Common myeloid progenitor, CD34-positive (primary cell): Measurements from ENCODE around the gene KCNIP1.

Source experiments
- CTCF ChIA-PET: fragments of 350-600 bp; sonication (Branson Sonifier 250); formaldehyde crosslinking; loops from one replicate; lab custom pipeline; 2021; ENCODE audit warnings: antibody characterized with exemption; lab: Charles Lee
- POLR2A ChIA-PET: fragments of 350-600 bp; sonication (Branson Sonifier 250); formaldehyde crosslinking; loops from one replicate; lab custom pipeline; 2021; ENCODE audit warnings: antibody characterized with exemption; lab: Charles Lee
- DNase-seq, 3 donors: peaks; one replicate each; pipeline versions ENCODE4 v3.0.0 to v3.0.0-alpha.2; 2013
- H3K27ac ChIP-seq, 2 experiments: 1 replicate in 1 of 2; 2 replicates in 1 of 2; pipeline ENCODE4 v1.7.0; 2013; ENCODE audit warnings: inconsistent platforms in 2 of 2, low read length in 2 of 2, mild to moderate bottlenecking in 2 of 2, low read depth in 1 of 2, moderate library complexity in 1 of 2; ENCODE audit not compliant: severe bottlenecking in 2 of 2, insufficient read depth in 1 of 2, poor library complexity in 1 of 2
- H3K27me3 ChIP-seq, 5 experiments: replicated peaks in 2 of 5; 1 replicate in 3 of 5; 2 replicates in 2 of 5; pipeline versions ENCODE4 v1.6.1 to v1.7.0; 2013; ENCODE audit warnings: low read length in 4 of 5, mild to moderate bottlenecking in 2 of 5, moderate library complexity in 2 of 5, inconsistent platforms in 1 of 5; ENCODE audit not compliant: insufficient read depth in 5 of 5, control insufficient read depth in 4 of 5
- H3K36me3 ChIP-seq, 4 experiments: 1 replicate in 2 of 4; 2 replicates in 2 of 4; pipeline versions ENCODE4 v1.6.1 to v1.7.0; 2013; ENCODE audit warnings: low read length in 3 of 4, control low read depth in 1 of 4, mild to moderate bottlenecking in 1 of 4; ENCODE audit not compliant: control insufficient read depth in 4 of 4, insufficient read depth in 4 of 4
- H3K4me1 ChIP-seq, 4 experiments: 1 replicate in 3 of 4; 2 replicates in 1 of 4; pipeline versions ENCODE4 v1.6.1 to v1.7.1; 2013; ENCODE audit warnings: low read length in 3 of 4, mild to moderate bottlenecking in 3 of 4, control low read depth in 1 of 4, inconsistent platforms in 1 of 4, moderate library complexity in 1 of 4; ENCODE audit not compliant: control insufficient read depth in 4 of 4, insufficient read depth in 4 of 4; ENCODE audit errors: control extremely low read depth in 1 of 4
- H3K4me3 ChIP-seq, 7 experiments: 1 replicate in 4 of 7; 2 replicates in 3 of 7; pipeline versions ENCODE4 v1.5.1 to v1.7.0; 2013; ENCODE audit warnings: mild to moderate bottlenecking in 7 of 7, low read length in 6 of 7, moderate library complexity in 6 of 7, inconsistent platforms in 2 of 7, low read depth in 2 of 7, control low read depth in 1 of 7; ENCODE audit not compliant: insufficient read depth in 4 of 7, control insufficient read depth in 1 of 7; ENCODE audit errors: extremely low read depth in 1 of 7
- H3K9me3 ChIP-seq, 5 experiments: 1 replicate in 4 of 5; 2 replicates in 1 of 5; pipeline versions ENCODE4 v1.6.1 to v1.7.1; 2013; ENCODE audit warnings: low read length in 4 of 5, mild to moderate bottlenecking in 2 of 5, inconsistent platforms in 1 of 5, low read depth in 1 of 5, moderate library complexity in 1 of 5; ENCODE audit not compliant: control insufficient read depth in 4 of 5, insufficient read depth in 2 of 5; ENCODE audit errors: control extremely low read depth in 1 of 5
- WGBS: methylation state at CpG from one replicate; pipeline ENCODE4 v1.1.5; 2013; ENCODE audit not compliant: insufficient coverage; 5-methylcytosine and 5-hydroxymethylcytosine counted together

Gene KCNIP1

DNA sequence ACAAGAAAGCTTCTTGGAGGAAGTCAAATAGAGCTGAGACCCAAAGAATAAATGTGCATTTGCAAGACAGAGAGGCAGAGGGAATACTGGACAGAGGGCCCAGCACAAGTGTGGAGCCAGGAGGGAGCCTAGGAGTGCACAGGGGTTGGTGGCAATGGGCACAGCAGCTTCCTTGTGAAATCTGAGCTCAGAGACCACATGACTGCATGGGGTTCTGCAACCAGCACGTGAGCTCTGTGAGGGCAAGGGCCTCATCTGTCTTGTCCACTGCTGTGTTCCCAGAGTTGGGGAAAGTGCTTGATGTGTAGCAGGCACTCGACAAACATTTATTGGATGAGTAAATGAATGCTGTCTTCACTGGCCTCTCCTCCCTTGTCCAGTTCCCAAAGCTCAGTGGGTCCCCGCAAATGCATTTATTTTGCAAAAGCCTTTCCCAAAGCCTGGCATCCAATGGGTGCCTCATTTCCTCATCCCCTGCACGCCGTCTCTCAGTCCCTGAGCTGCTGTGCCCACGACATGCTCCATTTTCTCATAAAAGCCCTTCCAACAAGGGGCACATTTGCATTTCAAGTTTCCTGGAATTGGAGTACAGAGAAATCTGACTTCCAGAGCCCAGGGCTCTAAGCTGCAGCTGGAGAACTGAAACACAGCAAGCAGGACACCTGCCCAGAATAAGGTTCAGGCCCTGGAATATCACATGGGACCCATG is 58.5 kb downstream of the KCNIP1 start:
- CTCF ChIA-PET: no interaction called here
- no peaks in the 10 kb centered on the region for H3K9me3 ChIP-seq
- 94% methylated on average over 5 of the region's 6 CpGs for WGBS

DNA sequence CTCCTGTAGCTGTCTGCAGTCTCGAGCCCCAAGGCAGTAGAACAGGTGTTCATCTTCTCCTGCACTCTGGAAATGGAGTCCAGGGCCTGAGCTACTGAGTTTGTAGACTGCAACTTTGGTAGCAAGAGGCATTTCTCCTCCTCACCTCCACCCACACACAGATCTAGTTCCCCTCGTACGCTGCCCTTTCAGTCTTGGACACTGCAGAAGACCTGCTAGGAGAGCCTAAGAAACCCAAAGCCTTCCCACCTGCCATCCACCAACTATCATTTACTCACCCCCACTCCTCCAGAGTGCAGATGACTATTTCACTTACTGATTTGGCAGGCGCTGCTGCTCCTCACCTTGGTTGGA is 59.0 kb downstream of the KCNIP1 start:
- no peak overlapping the region for H3K4me3 ChIP-seq
- no peak for DNase-seq
- ChIA-PET POLR2A (no interaction called here), CTCF (interaction anchor here (1.2 kb wide), 1 partner anchor 128 kb away, joined by 3 read pairs; no protein-coding TSS in a partner anchor)
- peaks cover 0 to 3% (median 0%) of the 10 kb centered on the region in 4 experiments for H3K4me1 ChIP-seq
- no peak overlapping the region for H3K27ac ChIP-seq
- 100% methylated on average over 2 of the region's 4 CpGs for WGBS
- no peaks in the 10 kb centered on the region for H3K9me3 ChIP-seq
- H3K36me3 ChIP-seq: no peaks in the 10 kb centered on the region
- peaks cover 0 to 24% (median 17%) of the 10 kb centered on the region in 5 experiments for H3K27me3 ChIP-seq

More for the DNA sequence above, 58.5 kb downstream of the KCNIP1 start:
- Histone ChIP-seq H3K4me1 (peaks cover 0 to 3% (median 0%) of the 10 kb centered on the region in 4 experiments), H3K27me3 (peaks cover 0 to 26% (median 17%) of the 10 kb centered on the region in 5 experiments), H3K27ac (no peak overlapping the region), H3K36me3 (no peaks in the 10 kb centered on the region), H3K4me3 (no peak overlapping the region)
- no peak for DNase-seq
- POLR2A ChIA-PET: no interaction called here

DNA sequence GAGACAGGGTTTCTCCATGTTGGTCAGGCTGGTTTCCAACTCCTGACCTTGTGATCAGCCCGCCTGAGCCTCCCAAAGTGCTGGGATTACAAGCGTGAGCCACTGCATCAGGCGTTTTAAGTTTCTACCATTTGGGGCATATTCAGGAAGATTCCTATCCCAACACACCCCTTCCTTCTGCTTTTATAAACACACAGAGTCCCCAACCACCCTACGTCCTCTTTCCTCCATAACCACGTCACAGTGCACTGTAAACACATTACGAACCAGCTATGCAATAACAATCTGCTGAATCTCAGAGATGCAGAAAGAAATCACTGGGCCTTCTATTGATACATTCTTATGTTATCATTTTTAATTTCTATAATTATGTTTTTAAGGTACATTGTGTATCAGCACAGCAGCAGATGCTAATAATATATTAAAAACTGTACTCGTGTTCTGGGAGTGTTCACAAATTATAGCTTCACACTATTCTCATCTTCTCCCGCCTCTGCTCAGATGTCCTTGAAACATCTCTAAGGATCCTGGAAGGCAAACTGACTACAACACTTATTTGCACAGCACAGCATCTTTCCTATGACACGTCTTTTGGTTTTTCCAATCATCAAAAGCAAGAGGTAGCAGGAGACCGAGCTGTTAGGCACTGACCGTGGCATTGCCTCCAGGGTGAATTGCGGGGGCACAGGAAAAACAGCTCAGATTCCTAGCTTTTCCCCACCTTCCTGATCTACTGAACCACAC is 60.2 kb downstream of the KCNIP1 start:
- WGBS: 68% methylated on average over 8 of the region's 12 CpGs
- DNase-seq: peak; percentile 30 to 69 (median 68)
- Histone ChIP-seq H3K9me3 (no peaks in the 10 kb centered on the region), H3K4me3 (no peak overlapping the region), H3K4me1 (peaks cover 0 to 3% (median 0%) of the 10 kb centered on the region in 4 experiments), H3K27ac (no peak overlapping the region), H3K27me3 (peaks cover 0 to 24% (median 18%) of the 10 kb centered on the region in 5 experiments), H3K36me3 (no peaks in the 10 kb centered on the region)
- POLR2A ChIA-PET: no interaction called here
- CTCF ChIA-PET: interaction anchor here (1.2 to 1.6 kb wide), 2 partner anchors 38 to 129 kb away, joined by 3 read pairs; no protein-coding TSS in a partner anchor

DNA sequence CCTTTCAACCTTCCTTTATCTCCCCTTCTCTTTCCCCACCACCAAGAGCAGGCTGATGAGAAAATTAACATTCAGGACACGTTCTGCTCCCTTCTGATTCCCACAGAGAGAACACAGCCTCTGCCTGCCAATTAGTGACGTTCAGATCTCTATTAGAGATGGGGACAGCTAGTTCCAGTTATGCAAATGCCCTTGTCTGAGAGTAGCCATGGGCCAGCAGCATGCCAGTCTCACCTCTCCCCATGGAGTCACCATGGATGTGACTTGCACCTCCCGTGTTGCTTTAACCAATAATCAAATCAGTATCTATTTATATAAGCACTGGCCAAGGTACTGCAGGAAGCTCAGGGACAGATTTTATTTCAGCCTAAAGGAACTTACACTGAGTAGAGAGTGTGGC is 61.3 kb downstream of the KCNIP1 start:
- H3K27ac ChIP-seq: no peak overlapping the region
- peaks cover 0 to 3% (median 0%) of the 10 kb centered on the region in 4 experiments for H3K4me1 ChIP-seq
- peaks cover 0 to 21% (median 12%) of the 10 kb centered on the region in 5 experiments for H3K27me3 ChIP-seq
- H3K9me3 ChIP-seq: no peaks in the 10 kb centered on the region
- POLR2A ChIA-PET: no interaction called here
- no peaks in the 10 kb centered on the region for H3K36me3 ChIP-seq
- CTCF ChIA-PET: interaction anchor here (0.6 to 1.6 kb wide), 2 partner anchors 37 to 796 kb away, joined by 3 read pairs; no protein-coding TSS in a partner anchor
- WGBS: 82% methylated on average over 2 of the region's 3 CpGs
- H3K4me3 ChIP-seq: no peak overlapping the region
- DNase-seq: no peak

DNA sequence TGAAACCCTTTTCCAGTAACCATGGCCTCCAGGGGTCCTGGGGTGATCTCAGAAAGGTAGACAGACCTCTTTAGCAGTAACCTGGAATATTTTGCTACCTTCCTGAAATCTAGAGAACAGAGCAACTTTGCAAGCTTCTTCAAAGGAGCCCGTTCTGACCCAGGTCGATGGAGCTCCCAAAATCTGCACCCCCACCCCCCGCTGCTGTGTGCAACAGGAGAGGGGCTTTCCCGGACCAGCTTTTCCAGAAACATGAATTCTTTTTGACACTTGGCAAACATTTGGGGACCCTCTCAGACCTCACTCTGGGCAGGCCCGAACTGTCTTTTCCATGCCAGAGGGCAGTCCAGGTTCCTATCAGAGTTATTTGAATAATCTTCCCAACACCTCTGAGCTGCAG is 65.3 kb downstream of the KCNIP1 start:
- H3K4me3 ChIP-seq: no peak overlapping the region
- DNase-seq: no peak
- ChIA-PET POLR2A (no interaction called here), CTCF (interaction anchor here (1.2 to 1.3 kb wide), 2 partner anchors 11 to 21 kb away, joined by 3 to 4 read pairs; no protein-coding TSS in a partner anchor)
- WGBS: 95% methylated on average over 5 of the region's 5 CpGs
- H3K9me3 ChIP-seq: no peaks in the 10 kb centered on the region
- H3K27ac ChIP-seq: no peak overlapping the region
- peaks cover 11 to 17% (median 14%) of the 10 kb centered on the region in 4 experiments for H3K4me1 ChIP-seq
- peaks cover 0 to 45% (median 11%) of the 10 kb centered on the region in 5 experiments for H3K27me3 ChIP-seq
- H3K36me3 ChIP-seq: no peaks in the 10 kb centered on the region

DNA sequence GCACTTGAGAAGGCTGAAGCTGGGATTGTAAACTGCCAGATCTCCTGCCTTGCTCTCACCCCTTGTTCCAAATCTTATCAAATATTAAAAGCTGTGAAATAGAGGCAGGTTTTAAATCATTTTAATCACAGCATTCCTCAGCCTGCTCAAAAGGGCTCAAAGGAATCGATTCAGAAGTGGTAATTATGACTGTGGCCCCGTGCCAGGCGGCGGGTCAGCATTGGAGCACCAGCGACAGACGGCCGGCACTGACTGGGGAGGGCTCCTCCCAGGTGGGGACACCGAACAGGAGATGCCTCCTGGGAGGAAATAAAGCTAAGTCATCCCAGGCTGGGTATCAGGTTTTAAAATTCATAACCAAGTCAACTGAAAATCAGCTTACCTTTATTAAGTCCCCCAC is 66.7 kb downstream of the KCNIP1 start:
- no peak overlapping the region for H3K27ac ChIP-seq
- H3K4me3 ChIP-seq: no peak overlapping the region
- H3K27me3 ChIP-seq: peaks cover 0 to 47% (median 11%) of the 10 kb centered on the region in 5 experiments
- H3K9me3 ChIP-seq: no peaks in the 10 kb centered on the region
- no peaks in the 10 kb centered on the region for H3K36me3 ChIP-seq
- DNase-seq: no peak
- WGBS: 84% methylated on average over 8 of the region's 8 CpGs
- CTCF ChIA-PET: interaction anchor here (0.8 to 1.6 kb wide), 7 partner anchors 11 to 156 kb away, joined by 3 read pairs; no protein-coding TSS in a partner anchor
- peaks cover 11 to 17% (median 14%) of the 10 kb centered on the region in 4 experiments for H3K4me1 ChIP-seq
- POLR2A ChIA-PET: interaction anchor here (0.6 kb wide), 2 partner anchors 13 to 362 kb away, joined by 3 read pairs; no protein-coding TSS in a partner anchor
